ENCODE results near the gene ADAMTS3.
"Not testable (repeated sequence)": the region's sequence is repeated elsewhere in the genome, so short reads cannot be mapped to it uniquely, and the experiment has no call there.

Gene ADAMTS3

GRCh38 chr4:72566464-72566972 is 2.5 kb downstream of the ADAMTS3 start:
- Mint-ChIP-seq H3K4me3 (no peak overlapping the region), H3K36me3 (no peaks in the 10 kb centered on the region), H3K9me3 (no peaks in the 10 kb centered on the region), H3K27me3 (peaks cover 35 to 45% of the 10 kb centered on the region in 2 donors), H3K4me1 (peaks cover 5 to 19% of the 10 kb centered on the region in 2 donors), H3K27ac (no peak overlapping the region)
- DNase-seq (no peak), ATAC-seq (replicated peaks) (no peak)

GRCh38 chr4:72564789-72565188 is 4.2 kb downstream of the ADAMTS3 start:
- H3K27ac Mint-ChIP-seq, result no peak overlapping the region
- ATAC-seq (replicated peaks) (no peak), DNase-seq (no peak)
- peaks cover 5 to 19% of the 10 kb centered on the region in 2 donors for H3K4me1 Mint-ChIP-seq
- no peaks in the 10 kb centered on the region for H3K9me3 Mint-ChIP-seq
- no peaks in the 10 kb centered on the region for H3K36me3 Mint-ChIP-seq
- no peak overlapping the region for H3K4me3 Mint-ChIP-seq
- H3K27me3 Mint-ChIP-seq, result peaks cover 30 to 37% of the 10 kb centered on the region in 2 donors

DNA sequence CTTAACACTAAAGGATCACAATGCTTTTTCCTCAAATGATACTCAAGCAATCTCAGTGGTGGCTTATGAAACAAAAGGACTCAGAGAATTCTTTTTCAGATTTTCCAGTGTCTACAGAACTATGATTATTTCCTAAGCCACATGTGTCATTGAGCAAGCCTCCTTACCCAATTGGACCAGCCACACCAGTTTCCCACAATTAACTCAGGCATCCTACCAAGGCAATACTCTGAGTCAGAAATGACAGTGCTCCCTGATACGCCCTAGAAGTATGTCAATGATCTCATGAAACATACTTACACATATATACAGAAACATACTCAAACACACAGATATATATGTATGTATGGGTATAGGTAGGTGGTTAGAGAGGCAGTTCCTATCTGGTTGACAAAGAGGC is 4.8 kb downstream of the ADAMTS3 start:
- DNase-seq (no peak), ATAC-seq (replicated peaks) (no peak)
- peaks cover 5 to 19% of the 10 kb centered on the region in 2 donors for H3K4me1 Mint-ChIP-seq
- peaks cover 27 to 31% of the 10 kb centered on the region in 2 donors for H3K27me3 Mint-ChIP-seq
- H3K27ac Mint-ChIP-seq, result no peak overlapping the region
- H3K9me3 Mint-ChIP-seq, result no peaks in the 10 kb centered on the region
- no peak overlapping the region for H3K4me3 Mint-ChIP-seq
- no peaks in the 10 kb centered on the region for H3K36me3 Mint-ChIP-seq

GRCh38 chr4:72558655-72559054 is 10.4 kb downstream of the ADAMTS3 start:
- Mint-ChIP-seq H3K36me3 (no peaks in the 10 kb centered on the region), H3K27ac (no peak overlapping the region), H3K27me3 (peaks cover 0 to 5% of the 10 kb centered on the region in 2 donors), H3K4me1 (no peaks in the 10 kb centered on the region), H3K9me3 (peaks cover 0 to 2% of the 10 kb centered on the region in 2 donors), H3K4me3 (no peak overlapping the region)
- no peak for DNase-seq
- ATAC-seq (replicated peaks), result no peak

DNA sequence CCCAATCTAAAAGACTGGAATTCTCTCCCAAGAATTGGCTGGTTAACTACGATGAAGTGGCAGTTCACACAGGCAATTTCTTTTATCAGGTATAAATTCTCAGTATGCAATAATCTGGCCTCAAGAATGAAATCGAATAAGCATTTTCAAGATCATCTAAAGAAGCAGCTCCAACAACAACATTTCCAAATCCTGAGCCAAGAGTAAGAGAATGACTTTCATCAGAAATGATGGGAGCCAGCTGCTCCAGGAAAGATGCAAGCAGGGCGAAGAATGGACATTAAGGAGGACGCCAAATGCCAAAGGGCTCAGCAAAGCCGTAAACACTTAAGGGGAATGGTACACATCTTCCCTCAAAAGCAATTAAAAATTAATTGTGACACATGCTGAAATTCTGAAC is 12.0 kb downstream of the ADAMTS3 start:
- Mint-ChIP-seq H3K27ac (no peak overlapping the region), H3K36me3 (no peaks in the 10 kb centered on the region), H3K4me1 (no peaks in the 10 kb centered on the region), H3K4me3 (no peak overlapping the region), H3K9me3 (peaks cover 0 to 2% of the 10 kb centered on the region in 2 donors), H3K27me3 (peaks cover 0 to 5% of the 10 kb centered on the region in 2 donors)
- ATAC-seq (replicated peaks), result no peak
- no peak for DNase-seq

DNA sequence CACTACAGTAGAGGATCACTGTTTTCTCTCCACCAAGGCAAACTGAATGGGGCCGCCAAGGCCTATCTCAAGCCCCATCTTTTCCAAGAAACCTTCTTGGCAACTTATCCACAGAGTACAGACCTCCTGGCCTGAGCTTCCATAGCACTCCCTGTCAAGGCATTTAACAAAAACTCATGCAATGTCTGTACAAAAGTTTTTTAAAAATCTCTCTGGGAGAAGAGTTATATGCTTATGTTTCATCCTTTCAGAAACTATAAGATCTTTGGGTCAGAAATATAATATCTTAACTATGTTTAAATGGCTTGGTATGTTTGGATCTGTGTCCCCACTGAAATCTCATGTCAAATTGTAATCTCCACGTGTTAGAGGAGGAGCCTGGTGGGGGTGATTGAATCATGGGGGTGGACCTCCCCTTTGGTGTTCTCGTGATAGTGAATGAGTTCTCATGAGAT is 13.6 kb downstream of the ADAMTS3 start:
- DNase-seq (no peak), ATAC-seq (replicated peaks) (no peak)
- H3K9me3 Mint-ChIP-seq, result peaks cover 0 to 2% of the 10 kb centered on the region in 2 donors
- no peak overlapping the region for H3K4me3 Mint-ChIP-seq
- no peaks in the 10 kb centered on the region for H3K36me3 Mint-ChIP-seq
- no peaks in the 10 kb centered on the region for H3K4me1 Mint-ChIP-seq
- H3K27me3 Mint-ChIP-seq, result peaks cover 0 to 5% of the 10 kb centered on the region in 2 donors
- no peak overlapping the region for H3K27ac Mint-ChIP-seq

DNA sequence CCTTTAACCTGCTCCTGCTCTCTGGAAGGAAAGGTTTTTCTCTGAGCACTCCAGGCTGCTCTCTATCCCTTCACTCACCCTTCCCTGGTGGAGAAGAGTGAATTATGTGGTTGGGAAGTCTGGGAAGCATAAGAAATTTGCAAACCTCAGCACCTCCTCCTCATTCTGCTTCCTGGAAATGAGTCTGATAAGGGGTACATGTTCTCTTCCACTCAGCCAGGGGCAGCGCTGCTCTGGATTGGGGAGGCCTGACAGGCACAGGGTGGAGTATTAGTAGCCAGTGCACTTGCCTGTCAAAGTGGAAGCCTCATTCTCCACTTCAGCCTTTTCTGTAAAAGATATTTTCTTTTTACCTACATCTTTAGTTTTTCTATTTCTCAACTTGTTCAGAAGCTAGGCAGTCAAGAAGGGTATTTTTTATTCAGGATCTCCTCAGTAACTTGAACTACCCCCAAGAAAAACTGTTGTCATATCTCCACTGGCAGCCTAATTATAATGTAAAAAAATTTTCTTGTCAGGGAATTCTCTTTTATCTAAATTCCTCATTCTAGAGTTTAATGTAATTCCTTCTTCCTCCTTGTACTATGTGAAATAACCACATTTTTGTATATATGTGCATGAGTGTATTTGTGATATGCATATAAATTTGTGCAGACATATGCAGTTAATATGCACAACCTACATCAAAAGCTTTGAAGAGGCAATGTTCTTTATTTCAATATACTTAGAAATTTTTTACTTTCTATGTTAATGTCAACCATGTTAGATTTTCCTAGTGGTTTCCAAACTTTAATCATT is 15.3 kb downstream of the ADAMTS3 start:
- Mint-ChIP-seq H3K4me1 (no peaks in the 10 kb centered on the region), H3K4me3 (no peak overlapping the region), H3K9me3 (peaks cover 0 to 4% of the 10 kb centered on the region in 2 donors), H3K36me3 (no peaks in the 10 kb centered on the region), H3K27me3 (peaks cover 0 to 5% of the 10 kb centered on the region in 2 donors), H3K27ac (no peak overlapping the region)
- DNase-seq, result no peak
- ATAC-seq (replicated peaks), result no peak

DNA sequence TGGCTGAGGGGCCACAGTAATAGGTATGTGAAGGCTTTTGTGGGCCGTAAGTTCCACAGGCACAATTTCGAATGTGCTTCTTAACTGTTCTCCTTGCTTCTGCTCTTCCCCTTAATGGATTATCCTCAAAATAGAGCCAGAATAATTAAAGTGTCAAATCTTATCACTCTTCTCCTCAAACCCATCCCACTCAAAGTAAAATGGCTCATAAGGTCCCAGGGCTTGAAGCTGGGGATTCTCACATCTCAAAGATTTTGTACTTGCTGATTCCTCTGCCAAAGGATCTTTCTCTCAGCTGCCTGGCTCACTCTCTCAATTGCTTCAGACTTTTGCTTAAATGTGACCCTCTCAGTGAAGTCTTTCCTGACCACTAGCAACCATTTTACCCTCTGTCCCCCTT is 16.6 kb downstream of the ADAMTS3 start:
- H3K4me3 Mint-ChIP-seq, result no peak overlapping the region
- ATAC-seq (replicated peaks) (no peak), DNase-seq (no peak)
- H3K27me3 Mint-ChIP-seq, result peaks cover 0 to 5% of the 10 kb centered on the region in 2 donors
- H3K27ac Mint-ChIP-seq, result no peak overlapping the region
- H3K9me3 Mint-ChIP-seq, result peaks cover 0 to 4% of the 10 kb centered on the region in 2 donors
- no peaks in the 10 kb centered on the region for H3K4me1 Mint-ChIP-seq
- H3K36me3 Mint-ChIP-seq, result no peaks in the 10 kb centered on the region

DNA sequence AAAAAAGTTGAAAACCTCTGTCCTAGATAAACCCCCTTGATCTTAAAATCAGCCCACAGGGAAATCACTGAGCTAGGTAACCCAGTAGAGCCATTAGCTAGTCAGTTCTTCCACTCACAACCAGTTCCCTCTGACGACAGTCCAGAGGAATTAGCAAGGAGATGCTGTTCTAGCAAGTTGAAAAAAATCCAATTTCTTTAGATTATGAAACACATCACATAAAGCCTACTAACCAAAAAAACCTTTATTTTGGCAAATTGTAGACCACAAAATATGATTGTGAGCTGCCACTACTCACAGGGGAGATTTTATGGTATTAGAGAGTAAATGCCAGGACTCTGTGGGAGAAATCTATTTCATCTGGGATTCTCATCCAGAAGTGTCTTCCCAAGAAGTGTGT is 22.6 kb downstream of the ADAMTS3 start:
- Mint-ChIP-seq H3K27ac (no peak overlapping the region), H3K4me3 (no peak overlapping the region), H3K9me3 (peaks cover 0 to 3% of the 10 kb centered on the region in 2 donors), H3K4me1 (no peaks in the 10 kb centered on the region), H3K36me3 (no peaks in the 10 kb centered on the region), H3K27me3 (no peaks in the 10 kb centered on the region)
- ATAC-seq (replicated peaks) (no peak), DNase-seq (no peak)

- H3K27ac Mint-ChIP-seq; H3K4me3 Mint-ChIP-seq; DNase-seq; H3K4me1 Mint-ChIP-seq; H3K27me3 Mint-ChIP-seq; ATAC-seq (replicated peaks); H3K36me3 Mint-ChIP-seq: not testable (repeated sequence)
- peaks cover 15 to 19% of the 10 kb centered on the region in 2 donors for H3K9me3 Mint-ChIP-seq
Measured at GRCh38 chr4:72540694-72541093, 28.3 kb downstream of the ADAMTS3 start.

- Mint-ChIP-seq H3K27ac (no peak overlapping the region), H3K9me3 (peaks cover 15 to 19% of the 10 kb centered on the region in 2 donors), H3K36me3 (no peaks in the 10 kb centered on the region), H3K4me1 (no peaks in the 10 kb centered on the region), H3K27me3 (no peaks in the 10 kb centered on the region), H3K4me3 (no peak overlapping the region)
- DNase-seq (no peak), ATAC-seq (replicated peaks) (no peak)
Measured at GRCh38 chr4:72538006-72538405, 31.0 kb downstream of the ADAMTS3 start.

GRCh38 chr4:72536443-72536842 is 32.6 kb downstream of the ADAMTS3 start:
- Mint-ChIP-seq H3K36me3 (no peaks in the 10 kb centered on the region), H3K4me1 (no peaks in the 10 kb centered on the region)
- no peak for ATAC-seq (replicated peaks)

GRCh38 chr4:72531768-72532290 is 37.2 kb downstream of the ADAMTS3 start:
- ATAC-seq (replicated peaks) (peak in 1 of 2 donors; percentile 23), DNase-seq (no peak)
- Mint-ChIP-seq H3K36me3 (no peaks in the 10 kb centered on the region), H3K27me3 (no peaks in the 10 kb centered on the region), H3K4me1 (no peaks in the 10 kb centered on the region), H3K27ac (no peak overlapping the region), H3K9me3 (no peaks in the 10 kb centered on the region), H3K4me3 (no peak overlapping the region)

More at GRCh38 chr4:72536443-72536842, 32.6 kb downstream of the ADAMTS3 start:
- Mint-ChIP-seq H3K27me3 (no peaks in the 10 kb centered on the region), H3K27ac (no peak overlapping the region), H3K4me3 (no peak overlapping the region), H3K9me3 (peaks cover 15 to 18% of the 10 kb centered on the region in 2 donors)
- DNase-seq, result no peak

GRCh38 chr4:72531322-72531721 is 37.7 kb downstream of the ADAMTS3 start:
- H3K9me3 Mint-ChIP-seq, result no peaks in the 10 kb centered on the region
- H3K4me1 Mint-ChIP-seq, result no peaks in the 10 kb centered on the region
- no peak overlapping the region for H3K4me3 Mint-ChIP-seq
- DNase-seq, result no peak
- H3K27ac Mint-ChIP-seq, result no peak overlapping the region
- no peaks in the 10 kb centered on the region for H3K36me3 Mint-ChIP-seq
- no peaks in the 10 kb centered on the region for H3K27me3 Mint-ChIP-seq
- peak in 1 of 2 donors; percentile 41 for ATAC-seq (replicated peaks)
